Activated CD4-positive, alpha-beta T cell treated with anti-CD3 and anti-CD28 coated beads, Interleukin-2, amount 10 ng/mL, durations not matched to agents 24 days and 14 days (primary cell): ENCODE results near the gene RERE. TPM values are rescaled to one million over a fixed set of nuclear protein-coding genes. Genes with fewer than 3 reads are reported as not detected.
A peak's percentile ranks its signal among the peaks of the same experiment; 100 is the strongest.

Experiments used
- DNase-seq: peaks from one replicate; pipeline ENCODE4 v3.0.0; 2022
- H3K27ac Mint-ChIP-seq: one replicate; pipeline ENCODE4 v1.8.0; 2022; ENCODE audit warnings: mild to moderate bottlenecking, mixed read lengths
- H3K27me3 Mint-ChIP-seq: one replicate; pipeline ENCODE4 v1.8.0; 2022; ENCODE audit warnings: mixed read lengths
- H3K36me3 Mint-ChIP-seq: one replicate; pipeline ENCODE4 v1.8.0; 2022; ENCODE audit warnings: low read depth, mild to moderate bottlenecking, mixed read lengths
- H3K4me1 Mint-ChIP-seq: one replicate; pipeline ENCODE4 v1.8.0; 2021; ENCODE audit warnings: mixed read lengths
- H3K4me3 Mint-ChIP-seq: one replicate; pipeline ENCODE4 v1.8.0; 2022; ENCODE audit warnings: mild to moderate bottlenecking, moderate library complexity, mixed read lengths
- H3K9me3 Mint-ChIP-seq: one replicate; pipeline ENCODE4 v1.8.0; 2021; ENCODE audit warnings: mixed read lengths
- intact Hi-C: fragments of 100-400 bp; cut with micrococcal nuclease; formaldehyde crosslinking; loops from one replicate; pipeline ENCODE4 v1.15.1; 2023
- total RNA-seq: library from RNA; stranded (reverse); gene quantifications from 2 replicates; pipeline ENCODE4 v1.2.3, GENCODE V29; 2022

RERE gene
- total RNA-seq, 1 donor from 2014 or later, result 85.6 TPM

- Mint-ChIP-seq H3K4me3 (no peak overlapping the region), H3K36me3 (peaks cover 14% of the 10 kb centered on the region), H3K27me3 (no peaks in the 10 kb centered on the region), H3K4me1 (peaks cover 26% of the 10 kb centered on the region), H3K9me3 (no peaks in the 10 kb centered on the region), H3K27ac (no peak overlapping the region)
- no peak for DNase-seq
- intact Hi-C loops, result no loop called here
These were observed 381.8 kb downstream of the RERE start for GRCh38 chr1:8435569-8436071.

- peaks cover 13% of the 10 kb centered on the region for H3K36me3 Mint-ChIP-seq
- no peak overlapping the region for H3K4me3 Mint-ChIP-seq
- no peak for DNase-seq
- no peaks in the 10 kb centered on the region for H3K27me3 Mint-ChIP-seq
- intact Hi-C loops, result no loop called here
- no peak overlapping the region for H3K27ac Mint-ChIP-seq
- H3K9me3 Mint-ChIP-seq, result no peaks in the 10 kb centered on the region
- peaks cover 34% of the 10 kb centered on the region for H3K4me1 Mint-ChIP-seq
These were observed 383.3 kb downstream of the RERE start for GRCh38 chr1:8434101-8434500.

DNA sequence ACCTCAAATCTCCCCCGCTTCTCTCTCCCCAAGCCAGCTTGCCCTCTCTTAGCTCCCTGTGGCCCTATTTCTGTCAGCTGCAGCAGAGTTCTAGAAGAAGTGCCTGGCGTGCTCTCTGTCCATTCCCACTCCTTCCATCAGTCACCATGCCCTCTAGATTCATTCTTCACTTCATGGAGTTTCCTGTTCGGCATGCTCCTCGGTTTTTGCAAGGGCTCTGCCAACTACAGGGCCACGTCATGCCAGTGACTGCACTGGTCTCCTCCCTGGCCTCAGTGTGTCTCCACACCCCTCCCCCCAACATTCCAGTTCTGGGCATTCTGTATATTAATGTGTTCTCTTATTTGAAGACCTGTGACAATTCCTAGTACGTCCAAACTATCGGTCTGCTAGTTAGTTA is 385.7 kb downstream of the RERE start:
- intact Hi-C loops, result no loop called here
- H3K27ac Mint-ChIP-seq, result peak overlapping the region; percentile 5

DNA sequence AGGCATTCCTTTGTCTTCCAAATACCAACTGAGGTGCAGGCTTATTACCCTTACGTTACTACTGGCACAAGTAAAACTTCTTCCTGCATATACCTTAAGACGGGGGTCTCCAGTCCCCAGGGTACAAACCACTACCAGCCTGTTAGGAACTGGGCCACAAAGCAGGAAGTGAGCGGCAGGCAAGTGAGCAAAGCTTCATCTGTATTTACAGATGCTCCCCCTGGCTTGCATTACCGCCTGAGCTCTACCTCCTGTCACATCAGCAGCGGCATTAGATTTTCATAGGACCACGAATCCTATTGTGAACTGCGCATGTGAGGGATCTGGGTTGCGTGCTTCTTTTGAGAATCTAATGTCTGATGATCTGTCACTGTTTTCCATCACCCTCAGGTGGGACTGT is 386.4 kb downstream of the RERE start:
- Mint-ChIP-seq H3K4me1 (peaks cover 52% of the 10 kb centered on the region), H3K9me3 (no peaks in the 10 kb centered on the region), H3K27me3 (no peaks in the 10 kb centered on the region), H3K4me3 (peak overlapping the region; percentile 59), H3K36me3 (peaks cover 15% of the 10 kb centered on the region), H3K27ac (peak overlapping the region; percentile 76)
- intact Hi-C loops, result no loop called here
- peak; percentile 76 for DNase-seq

More for the DNA sequence above, 385.7 kb downstream of the RERE start:
- Mint-ChIP-seq H3K4me1 (peaks cover 47% of the 10 kb centered on the region), H3K4me3 (peak overlapping the region; percentile 40), H3K27me3 (no peaks in the 10 kb centered on the region), H3K36me3 (peaks cover 13% of the 10 kb centered on the region), H3K9me3 (no peaks in the 10 kb centered on the region)
- DNase-seq, result no peak

GRCh38 chr1:8430476-8430875 is 387.0 kb downstream of the RERE start:
- DNase-seq, result peak; percentile 81
- intact Hi-C loops, result no loop called here
- peaks cover 57% of the 10 kb centered on the region for H3K4me1 Mint-ChIP-seq
- H3K27me3 Mint-ChIP-seq, result no peaks in the 10 kb centered on the region
- H3K27ac Mint-ChIP-seq, result peak overlapping the region; percentile 76
- peak overlapping the region; percentile 59 for H3K4me3 Mint-ChIP-seq
- no peaks in the 10 kb centered on the region for H3K9me3 Mint-ChIP-seq
- H3K36me3 Mint-ChIP-seq, result peaks cover 16% of the 10 kb centered on the region

DNA sequence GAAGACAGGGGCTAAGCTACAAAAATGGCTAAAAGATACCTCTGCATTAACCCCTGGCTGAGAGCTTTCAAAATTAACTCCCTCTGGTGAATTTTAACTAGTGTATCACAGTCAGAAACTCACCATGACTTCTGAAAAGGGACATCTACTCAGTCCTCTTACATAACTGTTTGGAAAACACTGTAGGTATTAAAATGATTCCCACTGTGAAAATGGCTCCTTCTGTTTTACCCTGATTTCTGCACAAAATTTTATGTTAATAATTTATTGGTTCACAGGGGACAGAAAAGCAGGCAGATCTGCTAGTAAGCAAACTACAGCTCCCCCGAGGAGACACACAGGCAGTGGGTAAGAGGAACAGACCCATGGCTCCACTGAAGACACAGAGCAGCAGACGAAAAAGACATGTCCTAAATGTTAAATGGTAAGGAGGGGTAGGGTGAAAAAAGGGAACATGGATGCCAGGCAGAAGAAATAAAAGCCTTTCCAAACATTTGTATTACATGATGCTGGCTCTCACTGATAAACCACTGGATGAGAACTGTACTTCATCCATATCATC is 387.8 kb downstream of the RERE start:
- no peaks in the 10 kb centered on the region for H3K9me3 Mint-ChIP-seq
- intact Hi-C loops, result no loop called here
- H3K27ac Mint-ChIP-seq, result no peak overlapping the region
- H3K4me3 Mint-ChIP-seq, result no peak overlapping the region
- peaks cover 21% of the 10 kb centered on the region for H3K36me3 Mint-ChIP-seq
- H3K27me3 Mint-ChIP-seq, result no peaks in the 10 kb centered on the region
- peaks cover 65% of the 10 kb centered on the region for H3K4me1 Mint-ChIP-seq
- DNase-seq, result no peak

- H3K4me1 Mint-ChIP-seq, result peaks cover 70% of the 10 kb centered on the region
- H3K9me3 Mint-ChIP-seq, result no peaks in the 10 kb centered on the region
- intact Hi-C loops, result no loop called here
- no peak for DNase-seq
- H3K27me3 Mint-ChIP-seq, result no peaks in the 10 kb centered on the region
- H3K4me3 Mint-ChIP-seq, result no peak overlapping the region
- H3K27ac Mint-ChIP-seq, result no peak overlapping the region
- peaks cover 24% of the 10 kb centered on the region for H3K36me3 Mint-ChIP-seq
These were observed 389.0 kb downstream of the RERE start for GRCh38 chr1:8428441-8428840.

- Mint-ChIP-seq H3K4me3 (peak overlapping the region; percentile 48), H3K27me3 (no peaks in the 10 kb centered on the region)
- intact Hi-C loops, result no loop called here
These were observed 389.5 kb downstream of the RERE start for GRCh38 chr1:8427986-8428385.

GRCh38 chr1:8427493-8427892 is 389.9 kb downstream of the RERE start:
- H3K9me3 Mint-ChIP-seq, result no peaks in the 10 kb centered on the region
- H3K27me3 Mint-ChIP-seq, result no peaks in the 10 kb centered on the region
- DNase-seq, result peak; percentile 84
- intact Hi-C loops, result no loop called here
- H3K4me1 Mint-ChIP-seq, result peaks cover 70% of the 10 kb centered on the region
- peak overlapping the region; percentile 48 for H3K27ac Mint-ChIP-seq
- peak overlapping the region; percentile 48 for H3K4me3 Mint-ChIP-seq
- H3K36me3 Mint-ChIP-seq, result peaks cover 24% of the 10 kb centered on the region

More at GRCh38 chr1:8427986-8428385, 389.5 kb downstream of the RERE start:
- H3K9me3 Mint-ChIP-seq, result no peaks in the 10 kb centered on the region
- peaks cover 70% of the 10 kb centered on the region for H3K4me1 Mint-ChIP-seq
- peaks cover 24% of the 10 kb centered on the region for H3K36me3 Mint-ChIP-seq
- peak overlapping the region; percentile 45 for H3K27ac Mint-ChIP-seq
- DNase-seq, result no peak

GRCh38 chr1:8426996-8427395 is 390.4 kb downstream of the RERE start:
- Mint-ChIP-seq H3K36me3 (peaks cover 23% of the 10 kb centered on the region), H3K9me3 (no peaks in the 10 kb centered on the region), H3K4me3 (peak overlapping the region; percentile 32), H3K27ac (peak overlapping the region; percentile 48), H3K4me1 (peaks cover 68% of the 10 kb centered on the region), H3K27me3 (no peaks in the 10 kb centered on the region)
- no peak for DNase-seq
- intact Hi-C loops, result no loop called here

DNA sequence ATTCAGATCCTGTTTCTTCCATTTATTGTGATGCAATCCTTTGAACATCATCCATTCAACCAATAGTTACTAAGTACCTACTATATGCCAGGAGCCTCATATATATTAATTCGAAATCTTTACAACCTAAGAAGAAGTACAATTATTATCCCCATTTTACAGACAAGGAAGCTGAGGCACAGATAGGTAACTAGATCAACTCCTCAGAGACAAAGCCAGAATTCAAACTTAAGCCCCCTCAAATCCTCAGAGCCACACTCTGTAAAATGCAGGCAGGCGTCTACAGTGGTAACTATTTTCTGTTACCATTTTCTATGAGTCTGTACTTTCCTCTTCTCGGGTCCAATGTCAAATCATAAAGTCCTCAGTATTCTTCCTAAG is 391.7 kb downstream of the RERE start:
- Mint-ChIP-seq H3K4me1 (peaks cover 57% of the 10 kb centered on the region), H3K36me3 (peaks cover 19% of the 10 kb centered on the region), H3K27me3 (no peaks in the 10 kb centered on the region), H3K4me3 (no peak overlapping the region), H3K27ac (no peak overlapping the region), H3K9me3 (no peaks in the 10 kb centered on the region)
- DNase-seq, result no peak
- intact Hi-C loops, result loop anchor here (2.0 kb wide), 1 partner anchor 47 kb away; no protein-coding TSS in a partner anchor

DNA sequence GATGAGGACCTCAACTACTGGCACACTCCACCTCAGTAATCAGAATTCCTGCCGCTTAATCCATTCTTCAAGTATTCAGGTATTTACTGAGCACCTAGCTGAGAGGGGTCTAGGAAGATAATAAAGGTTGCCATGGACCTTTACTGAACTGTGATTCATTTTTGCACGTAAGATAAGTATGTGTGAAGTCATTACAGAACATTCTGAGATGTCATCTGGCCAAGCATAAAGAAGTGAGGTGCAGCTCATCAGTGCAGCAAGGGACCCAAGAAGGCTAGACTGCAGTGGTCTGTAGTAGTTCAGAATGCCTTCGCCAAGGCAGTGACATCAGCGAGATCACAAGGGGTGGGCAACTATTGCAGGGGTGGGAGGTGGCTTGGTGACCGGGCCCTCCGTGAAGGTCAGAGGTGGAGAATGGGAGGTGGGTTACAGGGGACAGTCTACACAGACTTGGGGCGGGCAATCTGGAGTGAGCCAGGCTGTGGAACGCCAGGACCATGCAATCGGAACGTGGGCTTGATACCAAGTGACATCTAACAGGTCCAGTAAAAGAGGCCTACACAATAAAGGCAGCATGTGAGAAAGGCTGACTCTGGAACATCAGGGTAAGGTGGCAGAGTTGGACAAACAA is 392.2 kb downstream of the RERE start:
- H3K36me3 Mint-ChIP-seq, result peaks cover 16% of the 10 kb centered on the region
- peak overlapping the region; percentile 7 for H3K27ac Mint-ChIP-seq
- no peaks in the 10 kb centered on the region for H3K27me3 Mint-ChIP-seq
- DNase-seq, result no peak
- peak overlapping the region; percentile 0 for H3K4me3 Mint-ChIP-seq
- intact Hi-C loops, result loop anchor here (2.0 kb wide), 1 partner anchor 48 kb away; no protein-coding TSS in a partner anchor
- H3K9me3 Mint-ChIP-seq, result no peaks in the 10 kb centered on the region
- peaks cover 52% of the 10 kb centered on the region for H3K4me1 Mint-ChIP-seq

DNA sequence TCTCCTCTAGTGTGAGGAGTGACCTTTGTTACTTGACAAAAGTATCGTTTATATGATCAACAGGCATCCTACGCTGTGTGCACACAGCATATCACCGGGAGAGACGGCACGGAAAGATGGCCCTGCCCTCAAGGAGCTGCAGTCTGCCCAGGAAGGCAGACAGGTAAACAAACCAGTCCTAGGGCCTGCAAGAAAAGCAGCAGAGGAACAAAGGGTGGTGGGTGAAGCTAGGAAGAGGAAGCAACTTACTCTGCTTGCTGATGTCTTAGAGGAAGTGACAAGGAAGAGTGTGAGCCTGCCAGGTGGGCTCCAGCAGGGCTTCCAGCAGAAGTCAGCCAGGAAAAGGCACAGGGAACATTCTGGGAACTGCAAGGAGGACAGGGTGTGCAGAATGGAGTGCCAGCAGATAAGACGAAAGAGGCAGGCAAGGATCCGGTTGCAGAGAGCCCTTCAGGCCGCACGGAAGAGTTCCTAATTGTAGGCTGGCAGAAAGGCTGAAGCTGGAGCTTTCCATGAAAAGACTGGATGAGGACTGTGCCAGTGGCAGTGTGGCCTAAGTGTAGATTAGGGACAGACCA is 392.8 kb downstream of the RERE start:
- peak overlapping the region; percentile 90 for H3K27ac Mint-ChIP-seq
- H3K36me3 Mint-ChIP-seq, result peaks cover 16% of the 10 kb centered on the region
- peak overlapping the region; percentile 86 for H3K4me3 Mint-ChIP-seq
- intact Hi-C loops, result loop anchor here (1.0 to 5.0 kb wide), 7 partner anchors 27 to 278 kb away; no protein-coding TSS in a partner anchor
- H3K4me1 Mint-ChIP-seq, result peaks cover 46% of the 10 kb centered on the region
- no peaks in the 10 kb centered on the region for H3K27me3 Mint-ChIP-seq
- DNase-seq, result peak; percentile 76
- no peaks in the 10 kb centered on the region for H3K9me3 Mint-ChIP-seq
